Kidney glomerular epithelial cell (primary cell): ENCODE results near the gene SPRR1B.
"Not testable (repeated sequence)": the region's sequence is repeated elsewhere in the genome, so short reads cannot be mapped to it uniquely, and the experiment has no call there.

Source experiments
- DNase-seq: peaks from one replicate; lab custom pipeline; 2025; lab: John Stamatoyannopoulos, UW

Gene SPRR1B

GRCh38 chr1:153040950-153041631 lies 10.1 kb downstream of the SPRR1B start, which contains the start of gene SPRR2D:
Gene SPRR2D (minus strand): TSS chr1:153041120. CDS start chr1:153040346, 774 bp downstream.
- DNase-seq, result no peak

- DNase-seq, result no peak
These were observed 18.2 kb downstream of the SPRR1B start for GRCh38 chr1:153049211-153049610.

- DNase-seq, result not testable (repeated sequence)
These were observed 25.1 kb downstream of the SPRR1B start for GRCh38 chr1:153056111-153056510.

GRCh38 chr1:153057375-153057774 lies 26.4 kb downstream of the SPRR1B start, which contains the start of gene SPRR2A:
Gene SPRR2A (minus strand): TSS chr1:153057512. CDS start chr1:153056735, 777 bp downstream.
- DNase-seq, result no peak

- no peak for DNase-seq
These were observed 27.2 kb downstream of the SPRR1B start for GRCh38 chr1:153058154-153058553.

GRCh38 chr1:153058826-153059784 lies 28.1 kb downstream of the SPRR1B start:
- DNase-seq, result peak; percentile 5

GRCh38 chr1:153070243-153070642 lies 39.2 kb downstream of the SPRR1B start:
- DNase-seq, result no peak

GRCh38 chr1:153071511-153071910 lies 40.5 kb downstream of the SPRR1B start, which contains the start of gene SPRR2B:
Gene SPRR2B (minus strand): TSS chr1:153071611. CDS start chr1:153070839, 772 bp downstream.
- DNase-seq, result no peak

- no peak for DNase-seq
These were observed 42.1 kb downstream of the SPRR1B start for GRCh38 chr1:153072806-153073726.

- DNase-seq, result no peak
These were observed 50.7 kb downstream of the SPRR1B start for GRCh38 chr1:153081736-153082135.
